ENCODE data around the gene WDR45B.

Gene WDR45B

GRCh38 chr17:82592767-82593589 is 55.3 kb downstream of the WDR45B start:
- Histone ChIP-seq H3K27ac (ENCODE audit: insufficient read depth, low read depth, low read length, poor library complexity, severe bottlenecking) (peak overlapping the region; percentile 55), H3K4me1 (ENCODE audit: control insufficient read depth, insufficient read depth, low read length) (peaks cover 6% of the 10 kb centered on the region), H3K9me3 (ENCODE audit: control insufficient read depth, low read length) (no peaks in the 10 kb centered on the region), H3K4me3 (ENCODE audit: insufficient read depth, low read depth, low read length) (peak overlapping the region; percentile 27), H3K27me3 (ENCODE audit: control insufficient read depth, insufficient read depth, low read length, poor library complexity, severe bottlenecking) (no peaks in the 10 kb centered on the region), H3K36me3 (ENCODE audit: control insufficient read depth, insufficient read depth, low read length) (peaks cover 27% of the 10 kb centered on the region)
- 42% methylated on average over 29 of the region's 29 CpGs for WGBS, 2 experiments

- H3K36me3 ChIP-seq (ENCODE audit: control insufficient read depth, insufficient read depth, low read length) = peaks cover 32% of the 10 kb centered on the region
These were observed 55.9 kb downstream of the WDR45B start for GRCh38 chr17:82592289-82592766.

GRCh38 chr17:82590881-82591539 is 57.2 kb downstream of the WDR45B start:
- H3K4me3 ChIP-seq (ENCODE audit: insufficient read depth, low read depth, low read length) = no peak overlapping the region
- no peaks in the 10 kb centered on the region for H3K9me3 ChIP-seq (ENCODE audit: control insufficient read depth, low read length)
- H3K27me3 ChIP-seq (ENCODE audit: control insufficient read depth, insufficient read depth, low read length, poor library complexity, severe bottlenecking) = no peaks in the 10 kb centered on the region
- 94 to 95% methylated on average over 17 of the region's 17 CpGs for WGBS, 2 experiments
- no peak overlapping the region for H3K27ac ChIP-seq (ENCODE audit: insufficient read depth, low read depth, low read length, poor library complexity, severe bottlenecking)
- H3K36me3 ChIP-seq (ENCODE audit: control insufficient read depth, insufficient read depth, low read length) = peaks cover 19% of the 10 kb centered on the region
- H3K4me1 ChIP-seq (ENCODE audit: control insufficient read depth, insufficient read depth, low read length) = peaks cover 6% of the 10 kb centered on the region

More at GRCh38 chr17:82592289-82592766, 55.9 kb downstream of the WDR45B start:
- no peaks in the 10 kb centered on the region for H3K9me3 ChIP-seq (ENCODE audit: control insufficient read depth, low read length)
- H3K4me3 ChIP-seq (ENCODE audit: insufficient read depth, low read depth, low read length) = no peak overlapping the region
- peaks cover 6% of the 10 kb centered on the region for H3K4me1 ChIP-seq (ENCODE audit: control insufficient read depth, insufficient read depth, low read length)
- H3K27ac ChIP-seq (ENCODE audit: insufficient read depth, low read depth, low read length, poor library complexity, severe bottlenecking) = peak overlapping the region; percentile 55
- WGBS, 2 experiments = 84 to 87% methylated on average over 9 of the region's 9 CpGs
- no peaks in the 10 kb centered on the region for H3K27me3 ChIP-seq (ENCODE audit: control insufficient read depth, insufficient read depth, low read length, poor library complexity, severe bottlenecking)

GRCh38 chr17:82590216-82590615 is 58.0 kb downstream of the WDR45B start:
- H3K27ac ChIP-seq (ENCODE audit: insufficient read depth, low read depth, low read length, poor library complexity, severe bottlenecking) = no peak overlapping the region
- WGBS, 2 experiments = 91 to 94% methylated on average over 6 of the region's 6 CpGs
- peaks cover 12% of the 10 kb centered on the region for H3K36me3 ChIP-seq (ENCODE audit: control insufficient read depth, insufficient read depth, low read length)

GRCh38 chr17:82589851-82590180 is 58.4 kb downstream of the WDR45B start:
- Histone ChIP-seq H3K27ac (ENCODE audit: insufficient read depth, low read depth, low read length, poor library complexity, severe bottlenecking) (no peak overlapping the region), H3K9me3 (ENCODE audit: control insufficient read depth, low read length) (no peaks in the 10 kb centered on the region), H3K4me3 (ENCODE audit: insufficient read depth, low read depth, low read length) (no peak overlapping the region), H3K4me1 (ENCODE audit: control insufficient read depth, insufficient read depth, low read length) (peaks cover 6% of the 10 kb centered on the region), H3K36me3 (ENCODE audit: control insufficient read depth, insufficient read depth, low read length) (peaks cover 12% of the 10 kb centered on the region), H3K27me3 (ENCODE audit: control insufficient read depth, insufficient read depth, low read length, poor library complexity, severe bottlenecking) (no peaks in the 10 kb centered on the region)
- 92 to 93% methylated on average over 6 of the region's 6 CpGs for WGBS, 2 experiments

More at GRCh38 chr17:82590216-82590615, 58.0 kb downstream of the WDR45B start:
- no peaks in the 10 kb centered on the region for H3K9me3 ChIP-seq (ENCODE audit: control insufficient read depth, low read length)
- no peak overlapping the region for H3K4me3 ChIP-seq (ENCODE audit: insufficient read depth, low read depth, low read length)
- no peaks in the 10 kb centered on the region for H3K27me3 ChIP-seq (ENCODE audit: control insufficient read depth, insufficient read depth, low read length, poor library complexity, severe bottlenecking)
- peaks cover 6% of the 10 kb centered on the region for H3K4me1 ChIP-seq (ENCODE audit: control insufficient read depth, insufficient read depth, low read length)

GRCh38 chr17:82588266-82589175 is 59.7 kb downstream of the WDR45B start:
- no peaks in the 10 kb centered on the region for H3K9me3 ChIP-seq (ENCODE audit: control insufficient read depth, low read length)
- no peak overlapping the region for H3K27ac ChIP-seq (ENCODE audit: insufficient read depth, low read depth, low read length, poor library complexity, severe bottlenecking)
- H3K36me3 ChIP-seq (ENCODE audit: control insufficient read depth, insufficient read depth, low read length) = peaks cover 18% of the 10 kb centered on the region
- 92 to 94% methylated on average over 26 to 27 of the region's 27 CpGs for WGBS, 2 experiments
- H3K27me3 ChIP-seq (ENCODE audit: control insufficient read depth, insufficient read depth, low read length, poor library complexity, severe bottlenecking) = no peaks in the 10 kb centered on the region
- peaks cover 2% of the 10 kb centered on the region for H3K4me1 ChIP-seq (ENCODE audit: control insufficient read depth, insufficient read depth, low read length)
- H3K4me3 ChIP-seq (ENCODE audit: insufficient read depth, low read depth, low read length) = no peak overlapping the region

- H3K36me3 ChIP-seq (ENCODE audit: control insufficient read depth, insufficient read depth, low read length) = peaks cover 18% of the 10 kb centered on the region
- WGBS, 2 experiments = 95 to 96% methylated on average over 47 of the region's 47 CpGs
- no peaks in the 10 kb centered on the region for H3K4me1 ChIP-seq (ENCODE audit: control insufficient read depth, insufficient read depth, low read length)
- H3K27me3 ChIP-seq (ENCODE audit: control insufficient read depth, insufficient read depth, low read length, poor library complexity, severe bottlenecking) = no peaks in the 10 kb centered on the region
- no peaks in the 10 kb centered on the region for H3K9me3 ChIP-seq (ENCODE audit: control insufficient read depth, low read length)
- H3K4me3 ChIP-seq (ENCODE audit: insufficient read depth, low read depth, low read length) = no peak overlapping the region
- no peak overlapping the region for H3K27ac ChIP-seq (ENCODE audit: insufficient read depth, low read depth, low read length, poor library complexity, severe bottlenecking)
These were observed 60.8 kb downstream of the WDR45B start for GRCh38 chr17:82587234-82588086.

- Histone ChIP-seq H3K36me3 (ENCODE audit: control insufficient read depth, insufficient read depth, low read length) (peaks cover 18% of the 10 kb centered on the region), H3K27ac (ENCODE audit: insufficient read depth, low read depth, low read length, poor library complexity, severe bottlenecking) (no peak overlapping the region), H3K27me3 (ENCODE audit: control insufficient read depth, insufficient read depth, low read length, poor library complexity, severe bottlenecking) (no peaks in the 10 kb centered on the region), H3K4me3 (ENCODE audit: insufficient read depth, low read depth, low read length) (no peak overlapping the region), H3K9me3 (ENCODE audit: control insufficient read depth, low read length) (no peaks in the 10 kb centered on the region), H3K4me1 (ENCODE audit: control insufficient read depth, insufficient read depth, low read length) (no peaks in the 10 kb centered on the region)
- 94 to 95% methylated on average over 21 of the region's 21 CpGs for WGBS, 2 experiments
These were observed 61.5 kb downstream of the WDR45B start for GRCh38 chr17:82586576-82587233.

All from ectodermal cell (in vitro differentiated cells).